Renal cortical epithelial cell (primary cell): Measurements from ENCODE around the gene MTX1. TPM values are rescaled to one million over a fixed set of nuclear protein-coding genes. Genes with fewer than 3 reads are reported as not detected.
"Not testable (repeated sequence)": the region's sequence is repeated elsewhere in the genome, so short reads cannot be mapped to it uniquely, and the experiment has no call there.

Source experiments
- DNase-seq: peaks from one replicate; pipeline ENCODE4 v3.0.0-alpha.2; 2011; ENCODE audit warnings: low read depth
- total RNA-seq: library from RNA; depleted of rRNA; stranded (reverse); fragments of >200 nt; gene quantifications from 2 replicates; pipeline ENCODE4 v1.2.3, GENCODE V29; 2014

Gene MTX1
- total RNA-seq, 1 donor from 2014 or later: 36.8 TPM

- no peak for DNase-seq
These were observed 522 bp upstream of the MTX1 start, which contains the start of gene THBS3 for GRCh38 chr1:155207806-155208540. TSS of gene THBS3 (minus strand) at chr1:155207897. CDS start at chr1:155207876, 21 bp downstream.

GRCh38 chr1:155209312-155209721 lies 822 bp downstream of the MTX1 start:
- no peak for DNase-seq

- no peak for DNase-seq
These were observed 2.0 kb downstream of the MTX1 start for GRCh38 chr1:155210314-155211104.

- not testable (repeated sequence) for DNase-seq
These were observed 3.0 kb downstream of the MTX1 start for GRCh38 chr1:155211381-155212050.

- DNase-seq: not testable (repeated sequence)
These were observed 3.6 kb downstream of the MTX1 start for GRCh38 chr1:155212051-155212440.

- DNase-seq: not testable (repeated sequence)
These were observed 6.2 kb downstream of the MTX1 start for GRCh38 chr1:155214702-155215101.

- DNase-seq: peak; percentile 46
These were observed 10.5 kb downstream of the MTX1 start for GRCh38 chr1:155218854-155219591.

GRCh38 chr1:155219592-155220031 lies 11.1 kb downstream of the MTX1 start:
- DNase-seq: peak; percentile 16

- not testable (repeated sequence) for DNase-seq
These were observed 11.9 kb downstream of the MTX1 start for GRCh38 chr1:155220211-155220965.

GRCh38 chr1:155223047-155223446 lies 14.6 kb downstream of the MTX1 start:
- no peak for DNase-seq

- not testable (repeated sequence) for DNase-seq
These were observed 16.9 kb downstream of the MTX1 start for GRCh38 chr1:155225404-155225759.

GRCh38 chr1:155226188-155226909 lies 17.9 kb downstream of the MTX1 start:
- DNase-seq: peak; percentile 80

- no peak for DNase-seq
These were observed 18.4 kb downstream of the MTX1 start for GRCh38 chr1:155226910-155227260.

- DNase-seq: peak; percentile 98
These were observed 19.0 kb downstream of the MTX1 start for GRCh38 chr1:155227261-155228095.

- DNase-seq: no peak
These were observed 19.6 kb downstream of the MTX1 start for GRCh38 chr1:155228096-155228427.

- not testable (repeated sequence) for DNase-seq
These were observed 22.8 kb downstream of the MTX1 start for GRCh38 chr1:155231302-155231701.

- DNase-seq: not testable (repeated sequence)
These were observed 23.8 kb downstream of the MTX1 start for GRCh38 chr1:155232001-155232978.

- not testable (repeated sequence) for DNase-seq
These were observed 25.0 kb downstream of the MTX1 start for GRCh38 chr1:155233502-155233901.
